Islet precursor cell (in vitro differentiated cells): ENCODE measurements around the gene NUB1.

ENCODE experiments used
- DNase-seq: peaks from one replicate; pipeline ENCODE4 v3.0.0-alpha.2; 2018

The NUB1 gene

GRCh38 chr7:151392002-151392401 lies 50.4 kb downstream of the NUB1 start:
- no peak for DNase-seq

- DNase-seq, result no peak
Measured at GRCh38 chr7:151392426-151392825, 50.8 kb downstream of the NUB1 start.

- no peak for DNase-seq
Measured at GRCh38 chr7:151393031-151393977, 51.7 kb downstream of the NUB1 start.

GRCh38 chr7:151394076-151395035 lies 52.7 kb downstream of the NUB1 start:
- no peak for DNase-seq

- no peak for DNase-seq
Measured at GRCh38 chr7:151395036-151395367, 53.4 kb downstream of the NUB1 start.

- no peak for DNase-seq
Measured at GRCh38 chr7:151396328-151396970, 54.8 kb downstream of the NUB1 start.

GRCh38 chr7:151397026-151397425 lies 55.4 kb downstream of the NUB1 start:
- DNase-seq, result no peak

DNA sequence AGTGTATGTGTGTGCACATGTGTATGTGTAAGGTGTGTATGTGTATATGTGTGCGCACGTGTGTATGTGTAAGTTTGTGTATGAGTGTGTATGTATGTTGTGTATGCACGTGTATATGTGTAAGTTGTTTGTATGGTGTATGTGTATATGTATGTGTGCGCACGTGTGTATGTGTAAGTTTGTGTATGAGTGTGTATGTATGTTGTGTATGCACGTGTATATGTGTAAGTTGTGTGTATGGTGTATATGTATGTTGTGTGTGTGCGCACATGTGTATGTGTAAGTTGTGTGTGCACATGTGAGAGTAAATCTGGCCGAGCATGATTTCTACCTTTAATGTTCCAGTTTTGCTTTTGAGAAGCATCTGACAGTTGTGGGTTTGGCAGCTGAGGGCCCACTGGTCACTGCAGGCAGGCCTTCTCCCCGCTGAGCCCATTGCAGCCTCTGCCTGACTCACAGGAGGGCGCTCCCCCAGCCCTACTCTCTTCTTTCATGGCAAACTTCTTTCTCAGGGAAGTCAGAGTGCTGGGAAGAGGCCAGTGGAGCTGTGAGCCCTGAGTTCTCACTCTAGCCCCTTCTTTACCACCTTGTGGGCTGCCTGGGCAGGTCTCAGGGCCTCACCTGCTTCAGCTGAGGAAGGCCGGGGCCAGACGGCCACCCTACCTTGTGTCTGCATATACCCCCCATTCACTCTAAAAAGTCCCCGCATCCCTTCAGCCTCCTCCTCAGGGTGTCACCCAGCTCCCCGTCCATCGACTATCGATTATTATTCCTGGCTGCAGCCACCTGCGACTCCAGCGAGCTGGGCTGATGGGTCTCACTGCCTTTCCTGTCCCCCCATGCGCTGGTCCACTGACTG lies 57.1 kb downstream of the NUB1 start:
- no peak for DNase-seq

DNA sequence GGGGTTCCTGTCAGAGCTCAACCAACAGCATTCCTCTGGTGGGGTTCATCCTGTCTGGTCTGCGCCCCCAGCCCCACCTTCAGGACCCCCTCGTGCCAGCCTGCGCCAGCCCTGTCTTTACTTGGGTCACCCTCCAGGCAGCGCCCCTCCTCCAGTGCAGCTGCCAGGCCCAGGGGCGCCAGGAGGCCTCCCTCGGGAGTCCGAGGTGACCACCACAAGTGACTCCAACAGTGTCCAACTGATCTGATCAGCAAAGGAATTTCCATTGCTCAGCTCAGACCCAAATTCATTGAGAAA lies 57.6 kb downstream of the NUB1 start:
- no peak for DNase-seq

DNA sequence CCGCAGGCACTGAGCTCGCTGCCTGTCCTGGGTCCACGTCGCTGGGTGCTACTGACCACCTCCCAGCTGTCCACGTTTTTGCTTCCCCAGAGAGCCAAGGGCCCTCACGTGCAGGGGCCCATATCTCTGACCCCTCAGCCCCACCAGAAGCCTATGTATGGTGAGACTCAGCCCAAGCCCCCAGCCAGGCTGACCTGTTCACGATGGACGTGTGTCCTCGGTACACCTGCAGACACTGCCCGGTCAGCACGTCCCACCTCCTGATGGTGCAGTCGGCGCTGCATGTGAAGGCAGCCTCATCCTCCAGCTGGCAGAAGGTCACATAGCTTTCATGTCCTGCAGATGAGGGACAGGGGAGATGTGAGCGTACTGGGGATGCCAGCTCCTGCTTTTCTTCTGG lies 58.3 kb downstream of the NUB1 start:
- no peak for DNase-seq

DNA sequence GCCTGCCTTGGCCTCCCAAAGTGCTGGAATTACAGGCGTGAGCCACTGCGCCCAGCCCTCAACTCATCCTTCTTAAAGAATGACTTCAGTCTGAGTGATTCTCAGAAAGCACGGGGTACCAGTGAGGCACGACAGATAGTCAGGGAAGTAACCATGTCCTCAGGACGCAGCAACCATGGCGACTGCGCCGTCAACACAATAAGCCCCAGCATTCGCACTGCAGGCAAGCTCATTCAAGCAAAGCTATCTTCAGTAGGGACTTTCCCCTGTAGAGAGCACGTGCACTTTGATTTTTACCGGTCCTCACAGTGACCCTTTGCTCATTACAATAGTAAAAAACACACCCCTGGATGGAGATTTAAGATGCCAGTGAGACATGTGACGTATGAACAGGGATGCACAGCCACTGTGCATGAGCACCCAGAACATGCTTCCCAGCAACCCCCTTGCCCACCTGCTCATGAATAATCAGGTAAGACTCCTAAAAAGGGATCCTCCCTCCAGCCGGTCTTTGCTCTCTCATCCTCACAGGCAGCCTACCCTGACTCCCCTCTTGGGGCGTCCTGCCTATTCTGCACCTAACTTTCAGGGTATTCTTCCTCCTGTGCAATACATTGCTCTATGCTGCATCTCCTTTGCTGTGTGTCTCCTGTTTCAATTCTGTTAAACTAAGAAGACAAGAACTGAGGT lies 59.2 kb downstream of the NUB1 start:
- DNase-seq, result no peak

GRCh38 chr7:151402029-151402835 lies 60.6 kb downstream of the NUB1 start:
- DNase-seq, result no peak

- no peak for DNase-seq
Measured at GRCh38 chr7:151403764-151404163, 62.2 kb downstream of the NUB1 start.

DNA sequence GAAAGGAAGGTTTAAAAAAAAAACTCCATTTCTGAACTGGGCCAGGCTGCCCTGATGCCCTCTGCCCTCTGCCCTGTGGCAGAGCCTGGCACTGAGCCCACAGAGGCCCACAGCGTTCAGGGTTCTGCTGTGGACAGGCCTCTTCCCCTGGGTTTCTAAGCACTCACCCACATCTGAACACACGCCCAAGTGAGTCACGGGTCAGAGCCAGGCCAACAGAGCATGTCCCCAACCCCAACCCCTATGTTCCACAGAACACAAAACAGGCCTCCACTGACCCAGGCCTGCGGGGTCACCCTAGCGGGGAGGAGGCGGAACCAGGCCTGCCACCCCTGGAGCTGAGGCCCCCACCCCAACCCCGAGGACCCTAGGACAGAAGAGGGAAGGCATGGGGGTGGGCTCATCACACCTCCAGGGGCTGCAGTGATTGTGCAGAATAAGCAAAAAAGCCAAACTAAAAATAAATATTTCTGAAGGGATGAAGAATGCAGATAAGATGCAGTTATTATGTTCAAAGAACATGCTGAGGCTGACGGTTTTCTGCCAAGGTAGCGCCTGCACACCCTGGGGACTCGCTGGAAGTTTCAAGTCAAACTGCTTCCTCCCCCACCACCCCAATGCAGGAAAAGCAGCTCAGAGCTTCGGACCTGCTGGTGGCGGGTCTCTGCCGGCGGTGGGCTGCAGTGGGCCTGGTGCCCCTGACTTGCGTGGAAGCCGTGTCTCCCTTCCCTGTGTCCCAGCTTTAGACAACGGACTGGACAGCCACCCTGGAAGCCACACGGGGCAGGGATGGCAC lies 62.8 kb downstream of the NUB1 start:
- no peak for DNase-seq

DNA sequence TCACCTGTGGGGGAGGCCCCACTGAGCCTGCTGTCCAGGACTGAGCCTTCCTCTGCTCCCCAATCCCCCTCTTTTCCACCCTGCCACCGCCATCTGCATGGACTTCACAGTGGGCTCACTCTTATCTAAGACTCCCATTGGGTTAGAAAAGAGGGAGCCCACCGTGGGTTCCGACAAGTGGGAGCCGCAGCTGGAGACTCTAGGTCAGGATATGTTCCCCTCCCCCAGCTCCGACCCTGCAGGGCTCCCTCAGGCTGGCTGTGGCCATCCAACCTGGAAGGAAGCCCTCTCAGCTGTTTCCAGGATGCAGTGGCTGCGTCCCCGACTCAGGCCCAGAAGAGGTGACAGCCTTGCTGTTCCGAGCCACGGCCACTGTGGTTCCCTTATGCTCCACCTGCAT lies 63.4 kb downstream of the NUB1 start:
- DNase-seq, result no peak

DNA sequence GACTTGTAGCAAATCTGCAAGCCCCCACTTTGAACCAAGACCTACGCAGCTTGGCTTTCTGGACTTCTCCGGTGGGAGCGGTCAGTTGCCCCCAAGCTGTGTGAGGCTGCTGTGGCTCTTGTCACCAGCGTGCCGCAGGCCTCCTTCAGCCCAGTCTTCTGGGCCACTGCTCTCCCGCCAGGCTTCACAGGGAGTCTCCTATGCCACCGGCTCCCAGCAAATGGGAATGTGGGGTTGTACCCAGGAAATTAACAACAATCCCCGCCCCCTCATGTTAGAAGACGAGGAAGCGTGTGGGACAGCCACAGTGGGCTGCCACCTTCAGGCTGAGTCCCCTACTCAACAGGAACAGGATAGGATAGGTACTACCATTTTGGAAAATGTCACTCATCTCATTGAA lies 64.0 kb downstream of the NUB1 start:
- DNase-seq, result no peak

- no peak for DNase-seq
Measured at GRCh38 chr7:151406051-151406875, 64.7 kb downstream of the NUB1 start.

DNA sequence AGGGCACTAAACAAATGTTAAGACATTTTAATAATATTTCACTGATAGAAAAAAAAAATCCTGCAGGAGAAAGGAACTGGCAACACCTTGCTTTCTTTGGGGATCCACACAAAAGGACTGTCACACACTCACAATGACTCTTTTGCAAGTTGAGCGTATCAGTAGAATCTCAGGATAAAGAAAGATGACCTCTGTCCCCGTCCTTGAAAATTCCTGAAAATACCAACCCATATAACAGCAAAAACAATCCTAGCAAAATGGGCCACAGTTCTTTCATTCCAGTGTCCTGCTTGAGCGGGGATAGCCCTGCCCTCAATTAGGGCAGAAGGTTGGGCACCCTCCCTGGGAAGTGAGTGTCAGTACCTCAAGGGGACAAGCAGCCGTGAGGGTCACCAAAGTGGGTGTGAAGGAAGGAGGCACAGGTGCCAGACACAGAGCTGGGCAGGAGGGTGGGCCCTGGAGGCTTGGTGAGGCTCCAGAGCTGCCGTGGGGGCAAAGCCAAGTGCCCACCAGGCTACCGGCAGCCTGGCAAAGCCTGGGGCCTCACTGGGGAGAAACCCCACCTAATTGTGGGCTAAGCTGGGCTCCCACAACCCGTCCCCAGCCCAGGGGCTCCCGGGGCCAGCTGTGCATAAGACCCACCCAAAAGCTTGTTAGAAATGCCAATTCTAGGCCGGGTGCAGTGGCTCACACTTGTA lies 65.4 kb downstream of the NUB1 start:
- no peak for DNase-seq

- no peak for DNase-seq
Measured at GRCh38 chr7:151408498-151408838, 66.9 kb downstream of the NUB1 start.
